ENCODE measurements around the gene BMAL1. TPM values are rescaled to one million over a fixed set of nuclear protein-coding genes. Genes with fewer than 3 reads are reported as not detected.

Gene BMAL1
- total and polyA plus RNA-seq, 2 of the 8 experiments (the other 6 are each of a cell fraction or from before 2014, with no cell fraction given): 6.8 to 6.9 TPM

DNA sequence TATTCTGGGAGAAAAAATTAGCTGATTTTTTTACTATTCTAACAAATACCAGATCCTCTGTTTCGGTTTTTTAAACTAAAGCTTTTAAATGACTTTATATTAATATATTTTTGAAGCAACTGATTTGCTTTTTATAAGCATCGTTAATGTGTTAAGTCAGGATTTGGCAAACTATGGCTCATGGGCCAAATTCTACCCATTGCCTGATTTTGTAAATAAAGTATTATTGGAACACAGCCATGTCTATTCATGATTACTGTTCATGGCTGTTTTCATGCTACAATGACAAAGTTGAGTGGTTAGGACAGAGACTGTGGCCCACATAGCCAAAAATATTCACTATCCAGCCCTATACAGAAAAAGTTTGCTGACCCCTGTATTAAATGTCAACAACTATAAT is 155.8 kb downstream of the BMAL1 start:
- H2BK20ac ChIP-seq (ENCODE audit: low read length): no peak overlapping the region
- H3K4ac ChIP-seq (replicated peaks; ENCODE audit: insufficient read length, low read depth, low read length): no peak overlapping the region
- TF ChIP-seq SIX5 (IDR thresholded peaks at IDR 0.05; ENCODE audit: low read depth, low read length) (no peak), CHD2 (IDR thresholded peaks at IDR 0.05; ENCODE audit: low read length) (no peak), BRCA1 (IDR thresholded peaks at IDR 0.05; ENCODE audit: low read depth, low read length) (no peak), SP1 (IDR thresholded peaks at IDR 0.05; ENCODE audit: low read depth, low read length) (no peak), NANOG (IDR thresholded peaks at IDR 0.05; ENCODE audit: insufficient read depth, low read depth, low read length, poor library complexity, severe bottlenecking) (no peak), HDAC2 (IDR thresholded peaks at IDR 0.05; ENCODE audit: borderline replicate concordance in 1 of 2, low read depth in 2 of 2, low read length in 2 of 2) (no peak), SRF (IDR thresholded peaks at IDR 0.05; ENCODE audit: low read depth, low read length) (no peak), CBX8 (IDR thresholded peaks at IDR 0.05; ENCODE audit: borderline replicate concordance, low read depth, low read length) (no peak), YY1 (IDR thresholded peaks at IDR 0.05; ENCODE audit: low read depth, low read length) (no peak)
- H2BK15ac ChIP-seq (ENCODE audit: low read length): no peak overlapping the region
- H4K5ac ChIP-seq (ENCODE audit: insufficient read length, low read depth, low read length): no peak overlapping the region
- peaks cover 0 to 10% of the 10 kb centered on the region in 2 experiments; a peak in 1 of 4 replicates for H3K9me3 ChIP-seq (ENCODE audit: insufficient read depth in 2 of 2, low read depth in 1 of 2, low read length in 1 of 2)
- H2AFZ ChIP-seq (ENCODE audit: low read length): no peak overlapping the region
- no peak overlapping the region for H2AK5ac ChIP-seq (ENCODE audit: low read depth, low read length)
- H3K23me2 ChIP-seq (ENCODE audit: low read depth, low read length): no peaks in the 10 kb centered on the region
- H3K4me2 ChIP-seq (ENCODE audit: insufficient read depth in 1 of 2, low read depth in 2 of 2, low read length in 2 of 2): no peak overlapping the region
- no peak overlapping the region for H3K9ac ChIP-seq (replicated peaks in 1 of 4; ENCODE audit: extremely low read depth in 1 of 4, low read depth in 3 of 4, low read length in 3 of 4)
- ChIA-PET CTCF (ENCODE audit: partially characterized antibody) (interaction anchor here (0.8 kb wide), 2 partner anchors 54 to 117 kb away, joined by 3 to 4 read pairs; no protein-coding TSS in a partner anchor), POLR2A (ENCODE audit: partially characterized antibody) (no interaction called here)
- H3K79me2 ChIP-seq (ENCODE audit: control insufficient read depth in 1 of 2, insufficient read depth in 2 of 2, low read length in 2 of 2): peaks cover 0 to 3% of the 10 kb centered on the region in 2 experiments; a peak in 1 of 4 replicates
- no peaks in the 10 kb centered on the region for H3K27me3 ChIP-seq (replicated peaks in 1 of 4; ENCODE audit: control insufficient read depth in 3 of 4, extremely low read depth in 1 of 4, insufficient read depth in 3 of 4, low read length in 3 of 4)
- no peaks in the 10 kb centered on the region for H3K36me3 ChIP-seq (ENCODE audit: control insufficient read depth in 2 of 4, insufficient read depth in 4 of 4, low read length in 3 of 4)
- FAIRE-seq (no peak), DNase-seq (ENCODE audit: low read depth in 1 of 2, low spot score in 2 of 2) (no peak)
- no peak overlapping the region for H3K18ac ChIP-seq (ENCODE audit: extremely low read depth, low read length)
- no peak overlapping the region for H3K14ac ChIP-seq (ENCODE audit: insufficient read length)
- H2BK5ac ChIP-seq (ENCODE audit: low read depth, low read length): no peak overlapping the region
- H4K91ac ChIP-seq (replicated peaks; ENCODE audit: insufficient read length, low read length): no peak overlapping the region
- no peaks in the 10 kb centered on the region for H4K20me1 ChIP-seq (replicated peaks in 1 of 2; ENCODE audit: control insufficient read depth in 1 of 2, insufficient read depth in 2 of 2, low read length in 2 of 2)
- no peak overlapping the region for H3K27ac ChIP-seq (ENCODE audit: low read depth, low read length)
- no peak overlapping the region for H2BK12ac ChIP-seq (ENCODE audit: low read depth, low read length)
- no peak overlapping the region for H2BK120ac ChIP-seq (replicated peaks; ENCODE audit: low read depth, low read length)
- 88% methylated on average over 2 of the region's 2 CpGs; no CpG with 5 or more reads in 1 of the 2 experiments for WGBS, 2 experiments (ENCODE audit: extremely low coverage in 1 of 2, insufficient coverage in 1 of 2, insufficient read length in 1 of 2, insufficient replicate concordance in 2 of 2, low coverage in 1 of 2, low lambda C conversion rate in 2 of 2, missing lambda C conversion rate in 1 of 2)
- H3K4me1 ChIP-seq (replicated peaks in 1 of 4; ENCODE audit: control insufficient read depth in 3 of 4, insufficient read depth in 4 of 4, low read length in 3 of 4): peaks cover 0 to 4% (median 2%) of the 10 kb centered on the region in 4 experiments; a peak in 3 of 7 replicates
- H3K79me1 ChIP-seq (ENCODE audit: low read depth, low read length): no peaks in the 10 kb centered on the region
- no peak overlapping the region for H3K23ac ChIP-seq (ENCODE audit: insufficient read length)
- no peak overlapping the region for H4K8ac ChIP-seq (ENCODE audit: extremely low read depth, insufficient read depth, low read length)
- H3K56ac ChIP-seq (replicated peaks; ENCODE audit: insufficient read length, low read depth, low read length): no peak overlapping the region
- no peak overlapping the region for H3K4me3 ChIP-seq (ENCODE audit: extremely low read depth in 1 of 4, insufficient read depth in 2 of 4, low read depth in 3 of 4, low read length in 4 of 4)

Measured in H1 (cell line).